ENCODE data around the gene ARFIP1.
"Not testable (repeated sequence)": the region's sequence is repeated elsewhere in the genome, so short reads cannot be mapped to it uniquely, and the experiment has no call there.

ARFIP1 gene, protein sequence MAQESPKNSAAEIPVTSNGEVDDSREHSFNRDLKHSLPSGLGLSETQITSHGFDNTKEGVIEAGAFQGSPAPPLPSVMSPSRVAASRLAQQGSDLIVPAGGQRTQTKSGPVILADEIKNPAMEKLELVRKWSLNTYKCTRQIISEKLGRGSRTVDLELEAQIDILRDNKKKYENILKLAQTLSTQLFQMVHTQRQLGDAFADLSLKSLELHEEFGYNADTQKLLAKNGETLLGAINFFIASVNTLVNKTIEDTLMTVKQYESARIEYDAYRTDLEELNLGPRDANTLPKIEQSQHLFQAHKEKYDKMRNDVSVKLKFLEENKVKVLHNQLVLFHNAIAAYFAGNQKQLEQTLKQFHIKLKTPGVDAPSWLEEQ

DNA sequence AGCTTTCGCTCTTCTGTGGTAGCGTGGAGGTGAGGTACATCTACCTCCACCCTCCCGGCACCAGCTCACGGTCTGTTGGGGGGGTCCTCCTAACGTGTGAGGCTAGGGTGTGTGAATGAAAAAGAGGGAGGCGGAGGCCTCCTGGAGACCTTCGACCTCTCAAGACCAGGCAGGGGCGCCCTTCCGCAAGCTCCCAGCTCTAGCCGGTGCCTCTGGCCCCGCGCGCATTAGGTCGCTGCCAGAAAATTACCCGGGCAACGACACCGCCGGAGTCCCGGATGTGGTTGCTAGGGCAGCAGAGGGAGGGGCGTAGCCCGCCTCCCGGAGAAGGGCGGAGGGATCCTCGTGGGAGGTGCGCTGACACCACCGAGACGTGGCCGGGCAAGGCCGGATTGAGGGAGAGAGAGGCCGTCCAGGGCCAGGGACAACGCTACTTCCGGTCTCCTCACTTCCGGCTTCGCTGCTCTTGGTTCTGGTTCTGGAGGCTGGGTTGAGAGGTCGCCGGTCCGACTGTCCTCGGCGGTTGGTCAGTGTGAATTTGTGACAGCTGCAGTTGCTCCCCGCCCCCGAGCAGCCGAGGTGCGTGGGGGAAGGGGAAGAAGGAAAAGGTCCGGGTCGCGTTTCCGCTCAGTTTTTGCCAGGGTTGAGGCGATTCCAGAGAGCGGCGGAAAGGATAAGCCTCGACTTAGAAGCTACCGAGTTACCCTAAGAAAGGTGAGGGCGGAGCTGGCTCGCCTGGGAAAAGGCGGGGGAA, at the start of gene ARFIP1, which contains the start of gene TIGD4:
Gene ARFIP1, plus strand, starts transcription at position 442 of the 754 bp plus-strand sequence. CDS start 49,680 bp downstream, outside the sequence.
Gene TIGD4, minus strand, starts transcription at position 218 of the 754 bp plus-strand sequence. CDS start 8,726 bp downstream, outside the sequence.
- H3K4me1 ChIP-seq (ENCODE audit: control insufficient read depth, insufficient read depth, low read length) = peaks cover 11% of the 10 kb centered on the region
- peak within 1 kb of the TSS; percentile 84 for H3K9ac ChIP-seq (ENCODE audit: low read length)
- no peaks in the 10 kb centered on the region for H3K36me3 ChIP-seq (ENCODE audit: control insufficient read depth, insufficient read depth, low read length)
- H3K9me3 ChIP-seq (ENCODE audit: control insufficient read depth, low read length) = no peaks in the 10 kb centered on the region
- peak within 1 kb of the TSS; percentile 91 for H3K4me3 ChIP-seq (ENCODE audit: low read length)
- no peaks in the 10 kb centered on the region for H3K27me3 ChIP-seq (ENCODE audit: control insufficient read depth, insufficient read depth, low read length)

DNA sequence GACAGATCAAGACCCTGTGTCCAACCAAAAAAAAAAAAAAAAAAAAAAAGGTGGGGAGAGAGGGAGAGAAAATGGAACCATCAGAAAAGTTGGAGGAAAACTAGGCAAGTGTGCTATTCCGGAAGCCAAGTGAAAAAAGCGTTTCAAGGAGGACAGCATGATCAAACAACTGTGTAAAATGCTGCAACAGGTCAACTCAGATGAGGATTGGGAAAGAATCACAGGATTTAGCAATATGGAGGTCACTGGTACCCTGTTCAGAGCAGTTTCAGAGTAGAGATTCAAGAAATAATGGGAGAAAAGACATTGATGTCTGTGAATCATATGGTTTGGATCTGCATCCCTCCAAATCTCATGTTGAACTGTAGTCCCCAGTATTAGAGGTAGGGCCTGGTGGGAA, 47.8 kb upstream of the ARFIP1 start:
- Histone ChIP-seq H3K4me1 (ENCODE audit: control insufficient read depth, insufficient read depth, low read length) (no peaks in the 10 kb centered on the region), H3K36me3 (ENCODE audit: control insufficient read depth, insufficient read depth, low read length) (no peaks in the 10 kb centered on the region), H3K9ac (ENCODE audit: low read length) (no peak overlapping the region), H3K27me3 (ENCODE audit: control insufficient read depth, insufficient read depth, low read length) (no peaks in the 10 kb centered on the region), H3K9me3 (ENCODE audit: control insufficient read depth, low read length) (no peaks in the 10 kb centered on the region), H3K4me3 (ENCODE audit: low read length) (no peak overlapping the region)

DNA sequence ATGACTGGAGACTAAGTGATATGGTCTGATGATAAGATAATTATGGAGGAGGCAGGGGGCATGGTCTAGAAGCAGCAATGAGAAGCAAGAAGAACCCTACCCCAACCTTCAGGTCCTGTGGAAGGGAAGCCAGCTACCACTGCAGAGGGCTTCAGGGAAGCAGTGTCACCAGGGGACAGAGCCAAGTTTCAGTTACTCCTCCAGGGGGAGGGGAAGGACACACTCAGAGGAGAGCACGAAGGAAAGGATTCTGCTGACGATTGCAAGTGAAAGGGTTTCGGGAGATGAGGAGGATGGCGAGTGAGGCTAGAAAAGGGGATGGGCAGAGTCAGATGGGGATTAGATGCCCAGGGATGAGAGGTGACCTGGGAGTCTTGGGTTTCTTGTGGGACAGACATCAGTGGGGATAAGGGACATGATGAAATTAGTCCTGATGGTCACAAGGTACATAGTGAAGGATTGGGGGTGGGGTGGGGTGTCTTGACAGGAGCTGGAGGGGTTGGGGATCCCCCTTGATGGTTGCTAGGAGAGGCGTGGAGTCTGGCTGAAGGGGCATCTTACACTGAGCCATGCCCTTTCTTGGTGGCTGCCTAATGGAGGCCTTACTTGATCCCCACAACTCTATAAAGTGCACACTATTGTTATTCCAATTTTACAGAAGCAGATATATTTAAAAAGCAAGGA, 45.6 kb upstream of the ARFIP1 start:
- Histone ChIP-seq H3K36me3 (ENCODE audit: control insufficient read depth, insufficient read depth, low read length) (no peaks in the 10 kb centered on the region), H3K9me3 (ENCODE audit: control insufficient read depth, low read length) (no peaks in the 10 kb centered on the region), H3K4me1 (ENCODE audit: control insufficient read depth, insufficient read depth, low read length) (no peaks in the 10 kb centered on the region), H3K9ac (ENCODE audit: low read length) (no peak overlapping the region), H3K4me3 (ENCODE audit: low read length) (no peak overlapping the region), H3K27me3 (ENCODE audit: control insufficient read depth, insufficient read depth, low read length) (no peaks in the 10 kb centered on the region)

DNA sequence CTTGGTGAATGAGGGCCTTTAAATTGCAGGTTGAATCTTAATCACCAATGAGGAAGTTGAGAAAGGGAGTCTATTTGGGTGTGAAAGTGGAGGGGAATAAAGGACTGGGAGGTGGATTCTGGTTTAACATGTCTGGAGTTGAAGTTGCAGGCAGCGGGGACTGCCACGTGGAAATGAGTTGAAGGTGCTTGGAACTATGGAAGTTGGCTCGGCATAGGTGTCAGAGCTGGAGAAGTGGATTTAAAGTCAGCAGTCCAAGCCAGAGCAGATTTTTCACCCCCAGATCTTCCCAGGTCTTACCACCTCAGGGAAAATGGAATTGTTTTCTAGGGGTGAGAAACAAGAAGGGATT, 45.1 kb upstream of the ARFIP1 start:
- no peaks in the 10 kb centered on the region for H3K27me3 ChIP-seq (ENCODE audit: control insufficient read depth, insufficient read depth, low read length)
- no peak overlapping the region for H3K4me3 ChIP-seq (ENCODE audit: low read length)
- no peak overlapping the region for H3K9ac ChIP-seq (ENCODE audit: low read length)
- no peaks in the 10 kb centered on the region for H3K9me3 ChIP-seq (ENCODE audit: control insufficient read depth, low read length)
- H3K36me3 ChIP-seq (ENCODE audit: control insufficient read depth, insufficient read depth, low read length) = no peaks in the 10 kb centered on the region
- H3K4me1 ChIP-seq (ENCODE audit: control insufficient read depth, insufficient read depth, low read length) = no peaks in the 10 kb centered on the region

DNA sequence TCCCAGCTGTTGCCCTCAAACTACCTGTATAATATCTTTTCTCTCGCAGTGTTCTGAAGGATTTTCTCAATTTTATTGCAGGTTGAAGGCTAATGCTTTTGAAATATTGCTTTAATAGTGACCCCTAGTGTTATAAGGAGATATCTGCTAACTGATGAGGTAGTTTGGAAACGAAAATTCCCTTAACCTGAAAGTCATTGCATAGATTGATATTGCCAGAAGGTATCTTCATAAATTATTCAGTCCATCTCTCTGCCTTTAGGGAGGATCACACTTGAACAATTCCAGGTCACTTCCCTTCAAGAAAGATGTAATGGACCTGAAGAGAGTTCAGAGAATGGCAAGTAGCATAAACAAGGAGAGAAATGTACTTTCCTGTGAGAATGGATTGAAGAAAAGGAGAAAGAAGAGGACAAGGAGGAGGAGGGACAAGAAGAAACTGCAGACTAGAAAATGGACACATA, 44.3 kb upstream of the ARFIP1 start:
- no peaks in the 10 kb centered on the region for H3K4me1 ChIP-seq (ENCODE audit: control insufficient read depth, insufficient read depth, low read length)
- H3K27me3 ChIP-seq (ENCODE audit: control insufficient read depth, insufficient read depth, low read length) = no peaks in the 10 kb centered on the region
- H3K9me3 ChIP-seq (ENCODE audit: control insufficient read depth, low read length) = no peaks in the 10 kb centered on the region
- H3K36me3 ChIP-seq (ENCODE audit: control insufficient read depth, insufficient read depth, low read length) = no peaks in the 10 kb centered on the region
- H3K4me3 ChIP-seq (ENCODE audit: low read length) = no peak overlapping the region
- no peak overlapping the region for H3K9ac ChIP-seq (ENCODE audit: low read length)

DNA sequence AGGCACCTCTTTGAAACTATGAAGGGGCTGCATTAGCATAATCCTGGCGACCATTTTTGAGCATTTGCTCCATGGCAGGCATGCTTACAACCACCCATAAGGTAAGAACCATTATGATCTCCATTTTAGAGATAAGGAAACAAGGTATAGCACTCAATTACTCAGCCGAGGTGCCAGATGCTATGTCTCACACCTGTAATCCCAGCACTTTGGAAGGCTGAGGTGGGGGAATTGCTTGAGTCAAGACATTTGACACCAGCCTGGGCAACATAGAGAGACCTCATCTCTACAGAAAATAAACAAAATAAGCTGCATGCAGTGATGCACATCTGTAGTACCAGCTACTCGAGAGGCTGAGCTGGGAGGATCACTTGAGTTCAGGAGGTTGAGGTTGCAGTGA, 43.8 kb upstream of the ARFIP1 start:
- no peaks in the 10 kb centered on the region for H3K4me1 ChIP-seq (ENCODE audit: control insufficient read depth, insufficient read depth, low read length)
- no peaks in the 10 kb centered on the region for H3K9me3 ChIP-seq (ENCODE audit: control insufficient read depth, low read length)
- H3K36me3 ChIP-seq (ENCODE audit: control insufficient read depth, insufficient read depth, low read length) = no peaks in the 10 kb centered on the region
- no peak overlapping the region for H3K4me3 ChIP-seq (ENCODE audit: low read length)
- H3K27me3 ChIP-seq (ENCODE audit: control insufficient read depth, insufficient read depth, low read length) = no peaks in the 10 kb centered on the region
- H3K9ac ChIP-seq (ENCODE audit: low read length) = no peak overlapping the region

DNA sequence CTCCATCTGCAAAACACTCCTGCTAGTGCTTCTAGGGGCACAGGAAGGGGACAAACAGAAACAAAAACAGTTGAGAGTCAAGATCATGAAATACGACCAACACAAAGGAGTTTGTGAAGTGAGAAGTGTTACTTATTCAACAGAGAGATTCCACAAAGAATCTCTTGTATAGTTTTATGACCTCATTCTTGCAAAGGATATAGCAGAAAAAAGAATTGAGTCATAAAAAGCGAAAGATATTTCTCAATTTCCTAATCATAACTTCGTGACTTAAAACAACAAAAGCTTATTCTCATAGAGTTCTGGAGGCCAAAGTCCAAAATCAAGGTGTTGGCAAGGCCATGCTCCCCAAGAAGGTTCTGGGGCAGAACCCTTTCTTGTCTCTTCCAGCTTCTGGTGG, 40.9 kb upstream of the ARFIP1 start:
- H3K27me3 ChIP-seq (ENCODE audit: control insufficient read depth, insufficient read depth, low read length) = no peaks in the 10 kb centered on the region
- no peaks in the 10 kb centered on the region for H3K36me3 ChIP-seq (ENCODE audit: control insufficient read depth, insufficient read depth, low read length)
- H3K9me3 ChIP-seq (ENCODE audit: control insufficient read depth, low read length) = no peaks in the 10 kb centered on the region
- H3K4me1 ChIP-seq (ENCODE audit: control insufficient read depth, insufficient read depth, low read length) = no peaks in the 10 kb centered on the region
- H3K4me3 ChIP-seq (ENCODE audit: low read length) = no peak overlapping the region
- H3K9ac ChIP-seq (ENCODE audit: low read length) = no peak overlapping the region

DNA sequence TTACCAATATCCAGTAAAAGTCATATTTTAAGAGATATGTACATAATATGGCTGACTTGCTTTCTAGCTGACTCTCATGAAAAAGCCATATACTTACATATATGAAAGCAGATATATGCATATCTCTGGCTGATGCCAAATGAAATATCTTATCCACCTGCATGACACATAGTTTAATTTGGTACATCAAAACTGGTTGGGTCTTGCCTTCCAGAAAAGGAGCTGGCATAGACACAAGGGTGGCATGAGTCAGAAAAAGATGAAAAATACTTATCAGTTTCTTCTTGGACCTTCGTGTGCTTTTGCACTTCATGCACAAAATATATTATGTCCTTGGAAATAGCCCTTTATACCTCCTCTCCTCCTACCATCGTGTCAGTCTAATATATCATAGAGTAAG, 32.3 kb upstream of the ARFIP1 start:
- Histone ChIP-seq H3K4me1 (ENCODE audit: control insufficient read depth, insufficient read depth, low read length) (no peaks in the 10 kb centered on the region), H3K9me3 (ENCODE audit: control insufficient read depth, low read length) (no peaks in the 10 kb centered on the region), H3K27me3 (ENCODE audit: control insufficient read depth, insufficient read depth, low read length) (no peaks in the 10 kb centered on the region), H3K4me3 (ENCODE audit: low read length) (no peak overlapping the region), H3K36me3 (ENCODE audit: control insufficient read depth, insufficient read depth, low read length) (no peaks in the 10 kb centered on the region), H3K9ac (ENCODE audit: low read length) (no peak overlapping the region)

DNA sequence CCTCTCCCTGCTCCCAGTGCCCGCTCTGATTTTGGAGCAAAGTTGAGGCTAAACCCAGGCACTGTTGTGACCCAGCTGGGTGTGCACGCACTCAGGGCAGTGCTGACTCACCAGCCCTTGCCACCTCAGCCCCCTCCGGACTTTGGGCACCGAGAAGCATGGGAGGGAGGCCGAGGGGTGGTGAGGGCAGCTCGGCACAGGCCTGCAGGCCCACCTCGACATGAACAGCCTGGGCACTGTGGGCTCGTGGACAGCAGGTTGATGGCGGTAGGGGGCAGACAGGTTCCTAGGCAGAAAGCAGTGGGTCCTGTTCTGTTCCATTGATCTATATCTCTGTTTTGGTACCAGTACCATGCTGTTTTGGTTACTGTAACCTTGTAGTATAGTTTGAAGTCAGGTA, 31.1 kb upstream of the ARFIP1 start:
- Histone ChIP-seq H3K9ac (ENCODE audit: low read length) (no peak overlapping the region), H3K36me3 (ENCODE audit: control insufficient read depth, insufficient read depth, low read length) (no peaks in the 10 kb centered on the region), H3K9me3 (ENCODE audit: control insufficient read depth, low read length) (no peaks in the 10 kb centered on the region), H3K4me1 (ENCODE audit: control insufficient read depth, insufficient read depth, low read length) (no peaks in the 10 kb centered on the region), H3K27me3 (ENCODE audit: control insufficient read depth, insufficient read depth, low read length) (no peaks in the 10 kb centered on the region), H3K4me3 (ENCODE audit: low read length) (no peak overlapping the region)

DNA sequence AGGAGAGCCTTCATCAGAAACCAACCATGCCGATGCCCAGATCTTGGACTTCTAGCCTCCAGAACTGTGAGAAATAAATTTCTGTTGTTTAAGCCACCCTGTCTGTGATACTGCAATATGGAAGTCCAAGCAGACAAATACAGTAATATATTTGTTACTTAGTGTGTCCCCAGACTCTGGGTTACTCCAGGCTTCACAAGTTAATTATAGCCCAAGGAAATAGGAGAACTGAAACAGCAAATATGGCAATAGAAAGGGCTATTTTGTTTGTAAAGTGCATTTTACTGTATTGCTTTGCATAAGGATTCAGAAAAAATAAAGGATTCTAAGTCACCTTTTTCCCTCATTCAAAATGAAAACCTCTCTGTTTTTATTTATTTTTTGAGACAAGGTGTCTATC, 16.0 kb upstream of the ARFIP1 start:
- Histone ChIP-seq H3K9me3 (ENCODE audit: control insufficient read depth, low read length) (no peaks in the 10 kb centered on the region), H3K36me3 (ENCODE audit: control insufficient read depth, insufficient read depth, low read length) (no peaks in the 10 kb centered on the region), H3K27me3 (ENCODE audit: control insufficient read depth, insufficient read depth, low read length) (no peaks in the 10 kb centered on the region), H3K4me3 (ENCODE audit: low read length) (no peak overlapping the region), H3K9ac (ENCODE audit: low read length) (no peak overlapping the region), H3K4me1 (ENCODE audit: control insufficient read depth, insufficient read depth, low read length) (no peaks in the 10 kb centered on the region)

DNA sequence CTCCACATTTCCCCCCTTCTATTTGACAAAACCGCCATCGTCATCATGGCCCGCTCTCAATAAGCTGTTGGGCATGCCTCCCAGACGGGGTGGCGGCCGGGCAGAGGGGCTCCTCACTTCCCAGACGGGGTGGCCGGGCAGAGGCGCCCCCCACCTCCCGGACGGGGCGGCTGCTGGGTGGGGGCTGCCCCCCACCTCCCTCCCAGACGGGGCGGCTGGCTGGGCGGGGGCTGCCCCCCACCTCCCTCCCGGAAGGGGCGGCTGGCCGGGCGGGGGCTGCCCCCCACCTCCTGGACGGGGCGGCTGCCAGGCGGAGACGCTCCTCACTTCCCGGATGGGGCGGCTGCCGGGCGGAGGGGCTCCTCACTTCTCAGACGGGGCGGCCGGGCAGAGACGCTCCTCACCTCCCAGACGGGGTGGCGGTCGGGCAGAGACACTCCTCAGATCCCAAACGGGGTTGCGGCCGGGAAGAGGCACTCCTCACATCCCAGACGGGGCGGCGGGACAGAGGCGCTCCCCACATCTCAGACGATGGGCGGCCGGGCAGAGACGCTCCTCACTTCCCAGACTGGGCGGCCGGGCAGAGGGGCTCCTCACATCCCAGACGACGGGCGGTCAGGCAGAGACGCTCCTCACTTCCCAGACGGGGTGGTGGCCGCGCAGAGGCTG, 14.6 kb upstream of the ARFIP1 start:
- not testable (repeated sequence) for H3K4me3 ChIP-seq (ENCODE audit: low read length); H3K9me3 ChIP-seq (ENCODE audit: control insufficient read depth, low read length); H3K4me1 ChIP-seq (ENCODE audit: control insufficient read depth, insufficient read depth, low read length); H3K36me3 ChIP-seq (ENCODE audit: control insufficient read depth, insufficient read depth, low read length); H3K27me3 ChIP-seq (ENCODE audit: control insufficient read depth, insufficient read depth, low read length); H3K9ac ChIP-seq (ENCODE audit: low read length)
